Measurements from ENCODE around the gene DEPDC5.
A peak's percentile ranks its signal among the peaks of the same experiment; 100 is the strongest.

DEPDC5 gene

DNA sequence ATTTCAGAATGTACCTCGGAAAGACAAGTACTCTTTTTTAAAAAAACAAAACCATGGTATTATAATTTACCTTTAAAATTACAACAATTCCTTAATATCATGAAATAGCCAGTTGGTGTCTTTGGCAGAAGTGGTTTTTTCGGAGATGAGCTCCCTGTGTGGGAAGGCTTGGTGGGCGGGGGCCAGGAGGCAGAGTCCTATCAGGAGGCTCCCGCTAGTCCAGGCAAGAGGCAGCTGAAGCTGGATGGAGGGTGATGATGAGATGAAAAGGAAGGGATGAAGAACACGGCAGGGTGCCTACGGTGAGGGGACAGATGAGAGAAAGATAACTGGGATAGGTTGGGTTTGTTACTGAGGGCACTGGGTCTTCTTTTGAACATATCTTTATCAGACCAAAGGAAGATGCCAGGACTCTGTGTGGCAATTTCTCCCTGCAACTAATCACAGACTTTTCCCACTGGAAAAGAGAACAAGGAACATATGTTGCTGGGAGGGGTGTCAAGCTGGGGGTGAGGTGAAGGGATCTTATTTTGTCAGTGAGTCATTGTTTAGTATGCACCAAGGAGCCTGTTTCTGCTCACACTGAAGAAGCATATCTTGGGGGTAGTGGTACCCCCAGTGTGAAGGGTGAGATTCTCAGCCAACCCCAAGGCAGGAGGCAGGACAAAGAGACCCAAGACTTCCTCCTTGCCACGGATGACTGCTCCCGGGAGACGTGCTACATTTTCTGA is 99.0 kb downstream of the DEPDC5 start:
- no peak for DNase-seq (ENCODE audit: low read depth)

DNA sequence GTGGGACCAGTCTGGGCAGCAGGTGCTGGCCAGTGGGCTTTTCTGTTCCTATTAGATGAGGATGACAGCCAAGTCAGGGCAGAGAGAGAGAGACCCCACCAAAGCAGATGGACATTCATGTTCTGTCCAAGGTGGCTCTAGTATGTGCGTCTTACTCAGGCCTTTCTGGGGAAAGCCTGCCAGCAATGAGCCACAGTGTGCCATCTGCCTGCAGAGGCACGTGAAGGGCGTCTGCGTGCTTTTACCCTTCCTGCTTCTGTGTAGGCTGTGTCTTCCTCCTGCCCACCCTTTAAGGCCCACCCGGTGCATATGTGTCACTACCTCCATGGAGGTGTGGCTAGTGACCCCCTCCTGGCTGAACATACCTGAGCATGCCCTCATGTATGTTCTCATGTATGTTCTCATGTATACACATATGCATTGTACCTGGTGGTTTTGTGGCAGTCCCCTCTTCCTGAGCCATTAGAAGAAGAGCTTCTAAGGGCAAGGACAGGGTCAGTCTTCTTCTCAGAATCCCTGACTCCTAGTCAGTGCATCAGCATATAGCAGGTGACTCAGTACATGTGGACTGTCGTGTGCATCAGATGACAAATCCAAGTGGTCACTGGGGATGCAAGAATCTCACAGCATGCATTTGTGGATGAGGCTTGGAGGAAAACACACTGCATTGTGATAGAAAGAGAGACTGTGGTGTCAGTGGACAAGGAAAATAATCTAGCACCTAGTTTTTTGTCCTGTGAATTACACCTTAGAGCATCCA is 100.1 kb downstream of the DEPDC5 start:
- no peak for DNase-seq (ENCODE audit: low read depth)

DNA sequence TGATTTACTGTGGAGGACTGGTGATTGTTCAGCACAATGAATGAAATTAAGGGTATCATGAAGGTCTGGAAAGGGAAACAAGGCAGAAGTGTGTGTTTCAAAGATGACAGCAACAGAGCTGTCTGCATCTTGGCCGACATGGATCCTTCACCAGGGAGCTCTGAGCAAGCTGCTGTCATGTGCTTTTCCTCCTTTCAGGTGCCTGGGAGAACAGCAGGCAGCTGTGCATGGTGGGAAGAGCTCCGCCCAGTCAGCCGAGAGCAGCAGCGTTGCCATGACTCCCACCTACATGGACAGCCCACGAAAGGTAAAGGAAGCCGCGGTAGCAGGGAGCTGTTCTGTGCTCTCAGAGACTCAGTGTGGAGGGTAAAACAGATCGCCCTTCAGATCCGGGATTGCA is 103.4 kb downstream of the DEPDC5 start:
- DNase-seq (ENCODE audit: low read depth): no peak

- no peak for DNase-seq (ENCODE audit: low read depth)
Observed at GRCh38 chr22:31861226-31861840, 107.5 kb downstream of the DEPDC5 start.

GRCh38 chr22:31866918-31867317 is 113.1 kb downstream of the DEPDC5 start:
- no peak for DNase-seq (ENCODE audit: low read depth)

DNA sequence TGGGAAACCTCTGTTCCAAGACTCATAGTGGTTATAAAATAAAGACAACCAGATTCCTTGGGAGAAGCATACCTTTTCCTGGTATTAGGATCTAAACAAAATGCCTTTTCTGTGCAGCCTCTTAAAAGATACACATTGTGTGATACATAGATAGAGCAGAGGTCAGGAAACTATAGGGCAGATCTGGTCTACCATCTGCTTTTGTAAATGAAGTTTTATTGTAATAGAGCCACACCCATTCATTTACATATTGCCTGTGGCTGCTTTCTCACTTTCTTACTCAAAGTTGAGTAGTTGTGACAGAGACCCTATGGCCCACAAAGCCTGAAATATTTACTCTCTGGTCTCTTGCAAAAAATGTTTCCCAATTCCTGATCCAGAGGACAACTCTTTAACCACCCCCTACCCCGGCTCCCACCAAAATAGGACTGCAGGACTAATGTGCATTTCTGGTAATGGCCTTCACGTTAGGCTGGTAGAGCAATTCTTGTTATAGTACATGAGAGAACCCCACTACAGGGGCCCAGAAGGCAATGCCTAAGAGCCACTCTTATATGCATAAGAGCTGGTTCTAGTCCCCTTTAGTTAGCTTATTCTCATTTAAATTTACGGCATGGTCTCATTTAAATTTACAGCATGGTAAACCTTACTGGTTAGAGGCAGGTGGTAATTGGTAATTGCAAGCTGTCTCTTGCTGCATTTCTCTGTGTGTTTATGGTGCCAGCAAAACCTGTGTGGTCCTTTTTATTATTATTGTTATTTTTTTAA is 113.8 kb downstream of the DEPDC5 start:
- no peak for DNase-seq (ENCODE audit: low read depth)

DNA sequence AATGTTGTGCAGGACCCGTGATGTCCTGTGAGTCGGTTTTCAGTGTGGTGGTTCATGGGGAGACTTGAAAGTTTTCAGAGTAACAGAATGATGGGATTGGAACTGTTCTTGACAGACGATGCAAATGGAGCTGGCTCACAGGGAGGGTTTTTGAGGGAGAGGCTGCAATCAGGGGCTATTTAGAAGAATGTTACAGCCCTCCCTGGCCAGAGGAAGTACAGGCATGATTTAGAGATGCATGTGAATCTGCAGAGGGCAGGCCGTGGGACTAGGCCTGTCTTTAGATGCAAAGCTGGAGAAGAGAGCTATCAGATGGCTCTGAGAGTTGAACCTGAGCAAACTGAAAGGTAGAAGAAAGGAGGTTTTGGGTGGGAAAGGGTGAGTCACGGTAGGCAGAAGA is 115.9 kb downstream of the DEPDC5 start:
- no peak for DNase-seq (ENCODE audit: low read depth)

- peak; percentile 53 for DNase-seq (ENCODE audit: low read depth)
Observed at GRCh38 chr22:31870890-31871289, 117.1 kb downstream of the DEPDC5 start.

GRCh38 chr22:31871480-31871879 is 117.7 kb downstream of the DEPDC5 start:
- DNase-seq (ENCODE audit: low read depth): no peak

GRCh38 chr22:31872209-31872608 is 118.4 kb downstream of the DEPDC5 start:
- DNase-seq (ENCODE audit: low read depth): no peak

DNA sequence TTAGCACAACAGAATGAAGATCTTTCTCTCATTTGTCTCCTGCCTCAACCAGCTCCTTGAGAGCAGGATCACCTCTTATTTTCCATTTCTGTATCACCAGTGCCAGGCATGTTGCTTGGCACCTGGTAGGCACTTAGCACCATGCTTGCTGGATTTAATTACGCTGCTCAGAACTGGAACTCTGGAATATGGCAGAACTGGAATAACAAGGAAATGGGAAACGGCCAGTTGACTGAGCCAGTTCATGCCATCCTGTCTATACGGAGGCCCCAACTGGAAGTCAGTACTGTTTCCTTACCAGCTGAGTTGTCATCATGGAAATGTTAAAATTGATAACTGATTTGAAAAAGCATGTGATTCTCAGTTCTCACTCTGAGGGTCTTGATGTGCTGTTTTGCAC is 121.0 kb downstream of the DEPDC5 start:
- no peak for DNase-seq (ENCODE audit: low read depth)

DNA sequence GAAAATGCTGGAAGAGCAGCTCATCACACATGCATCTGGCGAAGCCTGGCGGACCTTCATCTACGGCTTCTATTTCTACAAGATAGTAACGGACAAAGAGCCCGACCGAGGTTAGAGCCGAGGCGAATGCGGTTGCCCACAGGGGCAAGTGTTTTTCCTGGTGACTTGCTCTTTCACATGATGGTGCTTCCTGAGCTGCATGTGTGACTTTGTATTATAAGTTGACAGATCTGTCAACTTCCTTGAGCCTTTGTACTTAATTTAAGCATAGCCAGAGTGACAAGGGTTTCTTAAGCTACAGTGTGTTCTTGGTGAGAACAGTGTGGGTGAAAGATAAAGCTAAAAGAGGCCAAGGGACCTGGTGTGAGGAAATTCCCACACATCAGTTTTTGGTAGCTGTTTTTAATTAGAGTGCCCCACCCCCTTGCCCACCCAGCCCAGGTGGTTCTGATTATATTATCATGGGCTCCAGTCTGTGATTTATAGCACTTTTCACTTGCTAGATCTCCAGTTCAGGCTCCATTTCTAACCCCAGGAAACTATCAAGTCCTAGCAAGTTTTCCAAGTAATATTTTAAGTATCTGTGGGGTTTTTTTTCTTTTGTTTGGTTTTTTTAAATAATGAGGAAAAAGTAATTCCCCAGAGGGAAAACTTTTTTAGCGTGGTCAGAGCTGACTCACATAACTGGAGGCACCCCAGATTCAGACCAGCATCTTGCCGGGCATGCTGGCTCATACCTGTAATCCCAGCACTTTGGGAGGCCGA is 122.5 kb downstream of the DEPDC5 start:
- DNase-seq (ENCODE audit: low read depth): peak; percentile 28

DNA sequence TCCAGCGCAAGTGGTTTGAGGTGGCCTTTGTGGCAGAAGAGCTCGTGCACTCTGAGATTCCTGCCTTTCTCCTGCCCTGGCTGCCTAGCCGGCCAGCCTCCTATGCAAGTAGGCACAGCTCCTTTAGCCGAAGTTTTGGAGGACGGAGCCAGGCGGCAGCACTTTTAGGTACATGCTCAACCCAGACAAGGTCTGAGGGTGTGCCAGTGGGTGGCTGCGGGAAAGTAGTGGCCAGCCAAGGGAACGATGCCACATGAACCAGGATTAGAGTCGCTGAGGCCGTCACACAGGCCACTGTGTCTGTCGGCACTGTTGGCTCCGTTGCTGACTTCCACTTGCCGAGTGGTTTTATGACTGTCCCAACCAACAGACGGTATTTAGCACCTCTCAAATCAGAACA is 125.8 kb downstream of the DEPDC5 start:
- DNase-seq (ENCODE audit: low read depth): no peak

DNA sequence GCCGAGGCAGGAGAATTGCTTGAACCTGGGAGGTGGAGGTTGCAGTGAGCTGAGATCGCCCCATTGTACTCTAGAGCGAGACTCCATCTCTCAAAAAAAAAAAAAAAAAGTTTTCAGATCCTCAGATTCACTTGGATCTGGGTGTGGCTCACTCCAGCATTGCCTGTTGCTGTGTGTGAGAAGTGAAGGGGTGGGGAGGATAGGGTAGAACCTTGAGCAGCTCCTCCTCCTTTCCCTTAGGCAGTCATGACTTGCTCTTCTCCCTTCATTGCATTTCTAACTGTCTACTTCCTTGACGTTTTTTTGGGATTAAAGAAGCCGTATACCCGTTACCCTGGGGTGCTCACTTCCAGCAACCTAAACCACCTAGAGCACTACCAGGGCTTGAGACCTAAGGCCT is 127.4 kb downstream of the DEPDC5 start:
- DNase-seq (ENCODE audit: low read depth): no peak

GRCh38 chr22:31881865-31882264 is 128.0 kb downstream of the DEPDC5 start:
- no peak for DNase-seq (ENCODE audit: low read depth)

- DNase-seq (ENCODE audit: low read depth): no peak
Observed at GRCh38 chr22:31882971-31883370, 129.2 kb downstream of the DEPDC5 start.

- DNase-seq (ENCODE audit: low read depth): no peak
Observed at GRCh38 chr22:31883989-31884388, 130.2 kb downstream of the DEPDC5 start.

- no peak for DNase-seq (ENCODE audit: low read depth)
Observed at GRCh38 chr22:31891366-31892079, 137.7 kb downstream of the DEPDC5 start.

DNA sequence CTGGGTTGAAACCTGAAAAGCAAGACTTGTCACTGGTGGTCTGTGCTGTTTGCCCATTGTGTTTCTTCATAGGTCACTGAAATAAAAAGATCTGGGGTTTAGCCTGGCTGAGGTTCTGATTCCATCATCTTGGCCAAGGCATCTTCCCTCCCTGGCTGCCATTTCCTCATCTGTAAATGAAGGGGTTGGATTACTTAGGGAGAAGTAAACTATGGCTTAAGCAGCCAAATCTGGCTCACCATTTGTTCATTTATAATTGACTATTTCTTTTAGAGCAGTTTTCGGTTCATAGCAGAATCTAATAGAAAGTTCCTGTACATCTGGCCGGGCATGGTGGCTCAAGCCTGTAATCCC is 138.2 kb downstream of the DEPDC5 start:
- DNase-seq (ENCODE audit: low read depth): no peak

DNA sequence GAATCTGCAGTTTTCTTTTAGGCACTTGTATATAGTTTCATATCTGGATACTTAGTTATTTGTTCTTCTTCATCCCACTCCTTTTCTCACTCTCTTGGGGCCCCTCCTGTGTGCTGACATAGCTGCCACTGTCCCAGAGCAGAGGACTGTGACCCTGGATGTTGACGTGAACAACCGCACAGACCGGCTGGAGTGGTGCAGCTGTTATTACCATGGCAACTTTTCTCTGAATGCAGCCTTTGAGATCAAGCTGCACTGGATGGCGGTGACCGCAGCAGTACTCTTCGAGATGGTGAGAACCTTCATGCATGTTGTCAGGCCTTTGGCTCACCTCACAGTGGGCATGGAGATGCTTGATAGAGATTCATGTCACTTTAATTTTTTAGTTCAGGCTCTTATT is 139.6 kb downstream of the DEPDC5 start:
- no peak for DNase-seq (ENCODE audit: low read depth)
